ENCODE results near the gene LAMB4. TPM values are rescaled to one million over a fixed set of nuclear protein-coding genes. Genes with fewer than 3 reads are reported as not detected.

Gene LAMB4
- total and polyA plus RNA-seq, 2 experiments from 2014 or later: not detected

DNA sequence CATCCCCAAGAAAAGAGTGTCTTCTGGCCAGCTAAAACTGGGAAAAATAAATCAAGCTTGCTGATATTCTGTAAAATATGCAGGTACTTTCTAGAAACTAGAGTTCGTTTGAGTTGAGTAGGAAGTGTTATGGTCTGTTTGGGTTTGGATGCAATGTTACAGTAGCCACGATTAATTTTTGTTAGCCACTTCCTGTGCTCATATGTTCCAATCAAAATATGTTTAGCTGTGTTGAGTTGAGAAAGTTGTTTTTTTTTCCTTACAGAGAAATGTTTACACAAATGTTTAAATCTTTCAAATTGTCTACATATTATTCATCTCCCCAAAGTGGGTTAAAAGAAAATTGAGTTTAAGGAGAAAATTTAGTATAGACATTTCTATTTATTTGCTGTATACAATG is 115.9 kb downstream of the LAMB4 start:
- Histone ChIP-seq H3K4me3 (no peak overlapping the region), H3K27me3 (ENCODE audit: insufficient read depth) (no peaks in the 10 kb centered on the region), H3K27ac (ENCODE audit: low read depth) (no peak overlapping the region), H3K4me1 (ENCODE audit: insufficient read depth) (no peaks in the 10 kb centered on the region), H3K9me2 (ENCODE audit: insufficient read depth) (no peaks in the 10 kb centered on the region), H4K20me1 (replicated peaks; ENCODE audit: insufficient read depth) (no peaks in the 10 kb centered on the region), H3K36me3 (ENCODE audit: insufficient read depth) (no peaks in the 10 kb centered on the region), H3K4me2 (no peak overlapping the region), H2AFZ (no peak overlapping the region), H3F3A (replicated peaks; ENCODE audit: low read depth) (no peaks in the 10 kb centered on the region), H3K79me2 (replicated peaks; ENCODE audit: insufficient read depth) (no peaks in the 10 kb centered on the region)
- no peak for DNase-seq (ENCODE audit: low spot score)
- ATAC-seq: no peak
- no peaks in the 10 kb centered on the region for H3K36me3 Mint-ChIP-seq (ENCODE audit: low read depth)
- no peak overlapping the region for H3K4me3 Mint-ChIP-seq
- no peaks in the 10 kb centered on the region; the same call in 2 of the 3 replicates for H3K4me1 Mint-ChIP-seq
- TF ChIP-seq NANOG (IDR thresholded peaks at IDR 0.05; ENCODE audit: borderline replicate concordance) (no peak), JUNB (IDR thresholded peaks at IDR 0.05; ENCODE audit: unreplicated experiment) (no peak), POLR2AphosphoS5 (IDR thresholded peaks at IDR 0.05; ENCODE audit: low read depth) (no peak), REST (IDR thresholded peaks at IDR 0.05; ENCODE audit: unreplicated experiment) (no peak), ZNF114 (CRISPR knock-in tag; IDR thresholded peaks at IDR 0.05) (no peak), EZH2 (IDR thresholded peaks at IDR 0.05; ENCODE audit: low read depth, unreplicated experiment) (no peak), ZNF462 (CRISPR knock-in tag; IDR thresholded peaks at IDR 0.05) (no peak), CREB1 (CRISPR knock-in tag; IDR thresholded peaks at IDR 0.05; ENCODE audit: low read depth) (no peak), EZH2phosphoT487 (IDR thresholded peaks at IDR 0.05; ENCODE audit: unreplicated experiment) (no peak), ZNF331 (CRISPR knock-in tag; IDR thresholded peaks at IDR 0.05; ENCODE audit: low read depth) (no peak), STAT1 (IDR thresholded peaks at IDR 0.05; ENCODE audit: unreplicated experiment) (no peak)
- TF ChIP-seq, protein P1, sequence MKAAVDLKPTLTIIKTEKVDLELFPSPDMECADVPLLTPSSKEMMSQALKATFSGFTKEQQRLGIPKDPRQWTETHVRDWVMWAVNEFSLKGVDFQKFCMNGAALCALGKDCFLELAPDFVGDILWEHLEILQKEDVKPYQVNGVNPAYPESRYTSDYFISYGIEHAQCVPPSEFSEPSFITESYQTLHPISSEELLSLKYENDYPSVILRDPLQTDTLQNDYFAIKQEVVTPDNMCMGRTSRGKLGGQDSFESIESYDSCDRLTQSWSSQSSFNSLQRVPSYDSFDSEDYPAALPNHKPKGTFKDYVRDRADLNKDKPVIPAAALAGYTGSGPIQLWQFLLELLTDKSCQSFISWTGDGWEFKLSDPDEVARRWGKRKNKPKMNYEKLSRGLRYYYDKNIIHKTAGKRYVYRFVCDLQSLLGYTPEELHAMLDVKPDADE (IDR thresholded peaks at IDR 0.05): no peak
- TF ChIP-seq, protein P2, sequence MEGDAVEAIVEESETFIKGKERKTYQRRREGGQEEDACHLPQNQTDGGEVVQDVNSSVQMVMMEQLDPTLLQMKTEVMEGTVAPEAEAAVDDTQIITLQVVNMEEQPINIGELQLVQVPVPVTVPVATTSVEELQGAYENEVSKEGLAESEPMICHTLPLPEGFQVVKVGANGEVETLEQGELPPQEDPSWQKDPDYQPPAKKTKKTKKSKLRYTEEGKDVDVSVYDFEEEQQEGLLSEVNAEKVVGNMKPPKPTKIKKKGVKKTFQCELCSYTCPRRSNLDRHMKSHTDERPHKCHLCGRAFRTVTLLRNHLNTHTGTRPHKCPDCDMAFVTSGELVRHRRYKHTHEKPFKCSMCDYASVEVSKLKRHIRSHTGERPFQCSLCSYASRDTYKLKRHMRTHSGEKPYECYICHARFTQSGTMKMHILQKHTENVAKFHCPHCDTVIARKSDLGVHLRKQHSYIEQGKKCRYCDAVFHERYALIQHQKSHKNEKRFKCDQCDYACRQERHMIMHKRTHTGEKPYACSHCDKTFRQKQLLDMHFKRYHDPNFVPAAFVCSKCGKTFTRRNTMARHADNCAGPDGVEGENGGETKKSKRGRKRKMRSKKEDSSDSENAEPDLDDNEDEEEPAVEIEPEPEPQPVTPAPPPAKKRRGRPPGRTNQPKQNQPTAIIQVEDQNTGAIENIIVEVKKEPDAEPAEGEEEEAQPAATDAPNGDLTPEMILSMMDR (conservative IDR thresholded peaks at IDR 0.05; ENCODE audit: low read depth in 2 of 2): no peak
- no peaks in the 10 kb centered on the region for H3K9me3 Mint-ChIP-seq
- no peak overlapping the region for H3K27ac Mint-ChIP-seq
- peaks cover 2% of the 10 kb centered on the region for H3K27me3 Mint-ChIP-seq (ENCODE audit: insufficient read depth, low read depth, poor library complexity)

All from GM23338 (cell line).